GM23338 (cell line): Measurements from ENCODE around the gene CRISP1.

ENCODE experiments used
- CREB1 ChIP-seq: fragments of 250-450 bp; sonication (Bioruptor Pico); IDR thresholded peaks from 2 replicates; pipeline ENCODE4 v1.5.0; 2020; ENCODE audit warnings: low read depth, mild to moderate bottlenecking, moderate library complexity
- ETS1 ChIP-seq: IDR thresholded peaks from 2 replicates; pipeline ENCODE4 v1.6.1; 2016; ENCODE audit warnings: antibody characterized with exemption
- EZH2 ChIP-seq: fragments of 200-600 bp; sonication (generic); IDR thresholded peaks from one replicate; pipeline ENCODE4 v1.8.0; 2017; ENCODE audit warnings: antibody characterized with exemption, mild to moderate bottlenecking, low read depth; ENCODE audit not compliant: unreplicated experiment
- EZH2phosphoT487 ChIP-seq: fragments of 200-600 bp; sonication (generic); IDR thresholded peaks from one replicate; pipeline ENCODE4 v1.8.1; 2018; ENCODE audit warnings: antibody characterized with exemption; ENCODE audit not compliant: unreplicated experiment
- JUNB ChIP-seq: IDR thresholded peaks from one replicate; pipeline ENCODE4 v1.6.1; 2016; ENCODE audit warnings: antibody characterized with exemption; ENCODE audit not compliant: unreplicated experiment
- NANOG ChIP-seq: IDR thresholded peaks from 2 replicates; pipeline ENCODE4 v1.6.1; 2016; ENCODE audit warnings: antibody characterized with exemption, borderline replicate concordance
- POLR2AphosphoS5 ChIP-seq: IDR thresholded peaks from 2 replicates; pipeline ENCODE4 v1.6.1; 2016; ENCODE audit warnings: antibody characterized with exemption, low read depth
- REST ChIP-seq: IDR thresholded peaks from one replicate; pipeline ENCODE4 v1.6.1; 2018; ENCODE audit warnings: antibody characterized with exemption; ENCODE audit not compliant: unreplicated experiment
- STAT1 ChIP-seq: IDR thresholded peaks from one replicate; pipeline ENCODE4 v1.6.1; 2016; ENCODE audit warnings: antibody characterized with exemption; ENCODE audit not compliant: unreplicated experiment
- ZNF114 ChIP-seq: fragments of 250-450 bp; sonication (Bioruptor Pico); IDR thresholded peaks from 2 replicates; pipeline ENCODE4 v1.5.0; 2020; ENCODE audit warnings: mild to moderate bottlenecking, moderate library complexity
- ZNF331 ChIP-seq: fragments of 250-450 bp; sonication (Bioruptor Pico); IDR thresholded peaks from 2 replicates; pipeline ENCODE4 v1.5.0; 2020; ENCODE audit warnings: low read depth, mild to moderate bottlenecking, moderate library complexity
- TF ChIP-seq, protein P1 (sequence below), 2 experiments: fragments of 200-600 bp in 1 of 2; sonication (generic) in 1 of 2; conservative IDR thresholded peaks; 2 replicates each; pipeline versions ENCODE4 v1.5.1 to v1.6.1; 2016 to 2017; ENCODE audit warnings: antibody characterized with exemption in 2 of 2, low read depth in 2 of 2, mild to moderate bottlenecking in 2 of 2, moderate library complexity in 1 of 2

- TF ChIP-seq, protein P1, sequence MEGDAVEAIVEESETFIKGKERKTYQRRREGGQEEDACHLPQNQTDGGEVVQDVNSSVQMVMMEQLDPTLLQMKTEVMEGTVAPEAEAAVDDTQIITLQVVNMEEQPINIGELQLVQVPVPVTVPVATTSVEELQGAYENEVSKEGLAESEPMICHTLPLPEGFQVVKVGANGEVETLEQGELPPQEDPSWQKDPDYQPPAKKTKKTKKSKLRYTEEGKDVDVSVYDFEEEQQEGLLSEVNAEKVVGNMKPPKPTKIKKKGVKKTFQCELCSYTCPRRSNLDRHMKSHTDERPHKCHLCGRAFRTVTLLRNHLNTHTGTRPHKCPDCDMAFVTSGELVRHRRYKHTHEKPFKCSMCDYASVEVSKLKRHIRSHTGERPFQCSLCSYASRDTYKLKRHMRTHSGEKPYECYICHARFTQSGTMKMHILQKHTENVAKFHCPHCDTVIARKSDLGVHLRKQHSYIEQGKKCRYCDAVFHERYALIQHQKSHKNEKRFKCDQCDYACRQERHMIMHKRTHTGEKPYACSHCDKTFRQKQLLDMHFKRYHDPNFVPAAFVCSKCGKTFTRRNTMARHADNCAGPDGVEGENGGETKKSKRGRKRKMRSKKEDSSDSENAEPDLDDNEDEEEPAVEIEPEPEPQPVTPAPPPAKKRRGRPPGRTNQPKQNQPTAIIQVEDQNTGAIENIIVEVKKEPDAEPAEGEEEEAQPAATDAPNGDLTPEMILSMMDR (conservative IDR thresholded peaks at IDR 0.05; ENCODE audit: low read depth in 2 of 2), result no peak
- TF ChIP-seq EZH2 (no peak), EZH2phosphoT487 (no peak), POLR2AphosphoS5 (no peak), ZNF331 (CRISPR knock-in tag) (no peak), CREB1 (CRISPR knock-in tag) (no peak), REST (no peak), STAT1 (no peak), ZNF114 (CRISPR knock-in tag) (no peak), NANOG (no peak), JUNB (no peak), ETS1 (no peak)
These were observed 10.1 kb downstream of the CRISP1 start for GRCh38 chr6:49856282-49856681.
